Measurements from ENCODE around the gene TTC4. TPM values are rescaled to one million over a fixed set of nuclear protein-coding genes. Genes with fewer than 3 reads are reported as not detected.
A peak's percentile ranks its signal among the peaks of the same experiment; 100 is the strongest.

The TTC4 gene
- total RNA-seq, 1 donor from 2014 or later = 25.8 TPM

DNA sequence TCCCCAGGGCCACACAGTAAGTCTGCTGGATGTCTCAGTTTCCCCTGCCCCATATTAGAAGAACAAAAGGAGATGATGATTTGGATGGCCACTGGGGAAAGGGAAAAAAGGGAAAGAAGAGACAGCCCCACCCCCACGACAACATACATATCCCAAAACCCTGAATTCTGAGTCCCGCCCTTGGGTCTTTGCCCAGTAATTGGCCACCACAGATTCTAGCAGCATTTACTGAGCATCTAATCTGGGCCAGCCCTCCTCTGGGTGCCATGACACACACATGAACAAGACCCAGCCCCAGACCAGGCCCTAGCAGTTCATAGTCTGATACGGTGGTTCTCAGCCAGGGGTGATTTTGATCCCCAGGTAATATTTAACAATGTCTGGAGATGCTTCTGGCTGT is 5.2 kb upstream of the TTC4 start:
- H3K4me1 Mint-ChIP-seq (ENCODE audit: unreplicated experiment) = peaks cover 4% of the 10 kb centered on the region
- no peaks in the 10 kb centered on the region for H3K36me3 Mint-ChIP-seq
- no peaks in the 10 kb centered on the region for H3K9me3 Mint-ChIP-seq
- H3K27me3 Mint-ChIP-seq = peaks cover 66% of the 10 kb centered on the region
- H3K4me3 Mint-ChIP-seq = no peak overlapping the region
- peak; percentile 53 for DNase-seq (ENCODE audit: extremely low spot score, unreplicated experiment)
- TF ChIP-seq, protein P1, sequence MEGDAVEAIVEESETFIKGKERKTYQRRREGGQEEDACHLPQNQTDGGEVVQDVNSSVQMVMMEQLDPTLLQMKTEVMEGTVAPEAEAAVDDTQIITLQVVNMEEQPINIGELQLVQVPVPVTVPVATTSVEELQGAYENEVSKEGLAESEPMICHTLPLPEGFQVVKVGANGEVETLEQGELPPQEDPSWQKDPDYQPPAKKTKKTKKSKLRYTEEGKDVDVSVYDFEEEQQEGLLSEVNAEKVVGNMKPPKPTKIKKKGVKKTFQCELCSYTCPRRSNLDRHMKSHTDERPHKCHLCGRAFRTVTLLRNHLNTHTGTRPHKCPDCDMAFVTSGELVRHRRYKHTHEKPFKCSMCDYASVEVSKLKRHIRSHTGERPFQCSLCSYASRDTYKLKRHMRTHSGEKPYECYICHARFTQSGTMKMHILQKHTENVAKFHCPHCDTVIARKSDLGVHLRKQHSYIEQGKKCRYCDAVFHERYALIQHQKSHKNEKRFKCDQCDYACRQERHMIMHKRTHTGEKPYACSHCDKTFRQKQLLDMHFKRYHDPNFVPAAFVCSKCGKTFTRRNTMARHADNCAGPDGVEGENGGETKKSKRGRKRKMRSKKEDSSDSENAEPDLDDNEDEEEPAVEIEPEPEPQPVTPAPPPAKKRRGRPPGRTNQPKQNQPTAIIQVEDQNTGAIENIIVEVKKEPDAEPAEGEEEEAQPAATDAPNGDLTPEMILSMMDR (conservative IDR thresholded peaks at IDR 0.05) = no peak
- no peak overlapping the region for H3K27ac Mint-ChIP-seq

- Mint-ChIP-seq H3K9me3 (no peaks in the 10 kb centered on the region), H3K27ac (no peak overlapping the region), H3K4me1 (ENCODE audit: unreplicated experiment) (peaks cover 6% of the 10 kb centered on the region), H3K27me3 (peaks cover 64% of the 10 kb centered on the region), H3K36me3 (no peaks in the 10 kb centered on the region), H3K4me3 (no peak overlapping the region)
- TF ChIP-seq, protein P1 (conservative IDR thresholded peaks at IDR 0.05) = no peak
- no peak for DNase-seq (ENCODE audit: extremely low spot score, unreplicated experiment)
Observed at GRCh38 chr1:54710841-54711240, 4.8 kb upstream of the TTC4 start.

GRCh38 chr1:54711536-54711935 is 4.1 kb upstream of the TTC4 start:
- Mint-ChIP-seq H3K9me3 (no peaks in the 10 kb centered on the region), H3K4me1 (ENCODE audit: unreplicated experiment) (peaks cover 11% of the 10 kb centered on the region), H3K4me3 (no peak overlapping the region), H3K27me3 (peaks cover 60% of the 10 kb centered on the region), H3K36me3 (no peaks in the 10 kb centered on the region), H3K27ac (no peak overlapping the region)
- TF ChIP-seq, protein P1 (conservative IDR thresholded peaks at IDR 0.05) = no peak
- DNase-seq (ENCODE audit: extremely low spot score, unreplicated experiment) = peak; percentile 24

- H3K9me3 Mint-ChIP-seq = no peaks in the 10 kb centered on the region
- H3K27me3 Mint-ChIP-seq = peaks cover 34% of the 10 kb centered on the region
- DNase-seq (ENCODE audit: extremely low spot score, unreplicated experiment) = peak; percentile 42
- H3K36me3 Mint-ChIP-seq = peaks cover 8% of the 10 kb centered on the region
- H3K4me1 Mint-ChIP-seq (ENCODE audit: unreplicated experiment) = peaks cover 14% of the 10 kb centered on the region
- H3K27ac Mint-ChIP-seq = peak overlapping the region; percentile 63
- TF ChIP-seq, protein P1 (conservative IDR thresholded peaks at IDR 0.05) = no peak
- H3K4me3 Mint-ChIP-seq = peak overlapping the region; percentile 88
Observed at GRCh38 chr1:54714881-54715492, 674 bp upstream of the TTC4 start.

DNA sequence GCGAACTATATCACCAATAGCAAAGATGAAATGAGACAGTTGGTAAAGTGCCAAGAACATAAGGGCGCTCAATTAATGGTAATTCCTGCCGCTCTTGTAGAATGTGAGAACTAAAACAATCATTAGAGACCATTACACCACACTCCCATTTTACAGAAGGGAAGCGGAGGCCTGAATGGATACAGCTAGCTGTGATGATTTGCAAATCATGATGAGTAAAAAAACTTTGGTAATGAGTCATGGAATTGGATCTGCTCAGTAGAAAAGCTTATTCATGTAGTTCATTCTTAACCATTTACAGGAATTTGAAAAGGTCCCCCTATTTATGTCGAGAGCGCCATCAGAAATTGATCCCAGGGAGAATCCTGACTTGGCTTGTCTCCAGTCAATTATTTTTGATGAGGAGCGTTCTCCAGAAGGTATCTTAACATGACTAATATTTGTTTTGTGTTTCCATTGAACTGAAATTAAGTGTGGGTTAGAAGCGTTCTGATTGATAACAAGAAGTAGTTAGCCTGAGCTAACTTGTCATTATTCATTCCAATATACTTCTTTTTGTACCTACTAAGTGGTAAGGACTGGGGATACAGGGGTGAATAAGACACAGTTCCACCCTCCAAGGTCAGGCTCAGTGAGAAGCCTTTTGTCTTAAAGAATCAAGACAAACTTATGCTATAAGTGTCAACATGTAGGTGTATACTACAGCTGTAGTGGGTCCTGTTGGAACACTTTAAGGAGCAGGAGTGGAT is 812 bp downstream of the TTC4 start:
- H3K4me1 Mint-ChIP-seq (ENCODE audit: unreplicated experiment) = peaks cover 14% of the 10 kb centered on the region
- H3K9me3 Mint-ChIP-seq = no peaks in the 10 kb centered on the region

More for the DNA sequence above, 812 bp downstream of the TTC4 start:
- peak overlapping the region; percentile 88 for H3K4me3 Mint-ChIP-seq
- peaks cover 21% of the 10 kb centered on the region for H3K27me3 Mint-ChIP-seq
- TF ChIP-seq, protein P1 (conservative IDR thresholded peaks at IDR 0.05) = no peak
- DNase-seq (ENCODE audit: extremely low spot score, unreplicated experiment) = no peak
- peaks cover 14% of the 10 kb centered on the region for H3K36me3 Mint-ChIP-seq
- peak overlapping the region; percentile 63 for H3K27ac Mint-ChIP-seq
